Caco-2 (cell line): ENCODE data around the gene NEURL2. TPM values are rescaled to one million over a fixed set of nuclear protein-coding genes. Genes with fewer than 3 reads are reported as not detected.
"Not testable (repeated sequence)": the region's sequence is repeated elsewhere in the genome, so short reads cannot be mapped to it uniquely, and the experiment has no call there.

Experiments
- BruUV-seq: library from RNA; stranded (reverse); fragments of 400-500 nt; replicated peaks from 2 replicates; lab custom pipeline; 2021; lab: Mats Ljungman, UMichigan
- CTCF ChIA-PET: fragments of 300-600 bp; sonication (Branson Sonifier 250); formaldehyde crosslinking; loops from one replicate; lab custom pipeline; 2022; ENCODE audit warnings: antibody characterized with exemption; lab: Charles Lee
- POLR2A ChIA-PET: fragments of 300-600 bp; sonication (Branson Sonifier 250); formaldehyde crosslinking; loops from one replicate; lab custom pipeline; 2022; ENCODE audit warnings: antibody characterized with exemption; lab: Charles Lee
- DNase-seq, 2 experiments: peaks; one replicate each; pipeline versions ENCODE4 v3.0.0 to v3.0.0-alpha.2; 2020 to 2022
- H3K27me3 ChIP-seq: replicated peaks from 2 replicates; pipeline ENCODE4 v1.6.0; 2011; ENCODE audit warnings: low read length; ENCODE audit not compliant: control insufficient read depth, insufficient read depth
- H3K36me3 ChIP-seq: 2 replicates; pipeline ENCODE4 v1.5.1; 2011; ENCODE audit warnings: low read length; ENCODE audit not compliant: control insufficient read depth, insufficient read depth
- H3K4me1 ChIP-seq: fragments of 250-450 bp; sonication (Bioruptor Pico); 2 replicates; pipeline ENCODE4 v1.5.1; 2020; ENCODE audit warnings: mild to moderate bottlenecking
- H3K4me3 ChIP-seq: 2 replicates; pipeline ENCODE4 v1.5.1; 2011; ENCODE audit warnings: low read depth, mild to moderate bottlenecking, control low read depth, low read length
- H3K9me3 ChIP-seq: fragments of 250-450 bp; sonication (Bioruptor Pico); 2 replicates; pipeline ENCODE4 v1.5.1; 2020; ENCODE audit warnings: mild to moderate bottlenecking, moderate library complexity
- H3K27ac Mint-ChIP-seq: one replicate; pipeline ENCODE4 v1.8.0; 2022; ENCODE audit warnings: mixed read lengths; ENCODE audit not compliant: unreplicated experiment
- H3K27me3 Mint-ChIP-seq: one replicate; pipeline ENCODE4 v1.8.0; 2022; ENCODE audit warnings: mixed read lengths; ENCODE audit not compliant: insufficient read depth, unreplicated experiment
- H3K36me3 Mint-ChIP-seq: one replicate; pipeline ENCODE4 v1.8.0; 2022; ENCODE audit warnings: mild to moderate bottlenecking, mixed read lengths; ENCODE audit not compliant: insufficient read depth, unreplicated experiment
- H3K4me1 Mint-ChIP-seq: one replicate; pipeline ENCODE4 v1.8.0; 2022; ENCODE audit warnings: low read depth, mixed read lengths; ENCODE audit not compliant: unreplicated experiment
- H3K4me3 Mint-ChIP-seq: one replicate; pipeline ENCODE4 v1.8.0; 2022; ENCODE audit warnings: mild to moderate bottlenecking, moderate library complexity, mixed read lengths; ENCODE audit not compliant: unreplicated experiment
- H3K9me3 Mint-ChIP-seq: one replicate; pipeline ENCODE4 v1.8.0; 2022; ENCODE audit warnings: mixed read lengths; ENCODE audit not compliant: unreplicated experiment
- CTCF ChIP-seq, 2 experiments: fragments of 200-600 bp in 1 of 2; IDR thresholded peaks; 1 replicate in 1 of 2; 2 replicates in 1 of 2; pipeline versions ENCODE4 v1.5.1 to v1.8.0; 2011 to 2022; ENCODE audit warnings: antibody characterized with exemption in 1 of 2, control low read depth in 1 of 2, inconsistent platforms in 1 of 2, low read depth in 1 of 2, low read length in 1 of 2, mild to moderate bottlenecking in 1 of 2, moderate library complexity in 1 of 2; ENCODE audit not compliant: insufficient read depth in 1 of 2, severe bottlenecking in 1 of 2, unreplicated experiment in 1 of 2
- intact Hi-C: fragments of 100-400 bp; cut with micrococcal nuclease; formaldehyde crosslinking; loops from one replicate; pipeline ENCODE4 v1.10.0; 2022; ENCODE audit not compliant: unreplicated experiment
- total RNA-seq: library from RNA; stranded (reverse); gene quantifications from 2 replicates; pipeline ENCODE4 v1.2.3, GENCODE V29; 2022

NEURL2 gene
- total RNA-seq, 1 experiment from 2014 or later: 12.6 TPM

GRCh38 chr20:45934046-45934585, 43.1 kb upstream of the NEURL2 start:
- peak in 1 of 2 experiments; percentile 78 for DNase-seq
- BruUV-seq: TSS peak; percentile 73
- intact Hi-C loops: loop anchor here (2.0 kb wide), 1 partner anchor 21 kb away; the partner anchor contains the start of gene PLTP

GRCh38 chr20:45933266-45934045, 42.4 kb upstream of the NEURL2 start:
- Histone ChIP-seq H3K4me1 (peaks cover 26% of the 10 kb centered on the region), H3K36me3 (peaks cover 9% of the 10 kb centered on the region), H3K9me3 (no peaks in the 10 kb centered on the region), H3K4me3 (peak overlapping the region; percentile 95), H3K27me3 (no peaks in the 10 kb centered on the region)
- BruUV-seq: no TSS peak
- Mint-ChIP-seq H3K4me1 (peaks cover 13% of the 10 kb centered on the region), H3K36me3 (peaks cover 58% of the 10 kb centered on the region), H3K9me3 (no peaks in the 10 kb centered on the region), H3K27ac (peak overlapping the region; percentile 99), H3K27me3 (no peaks in the 10 kb centered on the region), H3K4me3 (peak overlapping the region; percentile 100)
- intact Hi-C loops: loop anchor here (1.0 to 2.0 kb wide), 2 partner anchors 21 to 30 kb away; partner anchors contain the start of gene PLTP
- peak; percentile 93 to 95 for DNase-seq
- POLR2A ChIA-PET: interaction anchor here (0.8 to 2.6 kb wide), 9 partner anchors 11 to 77 kb away, joined by 3 to 53 read pairs (median 9); partner anchors contain the start of genes CTSA, NEURL2 and ZSWIM1
- CTCF ChIA-PET: interaction anchor here (0.5 to 4.5 kb wide), 16 partner anchors 9 to 527 kb away, joined by 3 to 63 read pairs (median 4); partner anchors contain the start of genes CTSA, NEURL2, WFDC10A and ZNF335
- peak; percentile 55 to 71 for TF ChIP-seq CTCF (IDR thresholded peaks at IDR 0.05; ENCODE audit: insufficient read depth in 1 of 2, low read depth in 1 of 2, low read length in 1 of 2, severe bottlenecking in 1 of 2, unreplicated experiment in 1 of 2)

More at GRCh38 chr20:45934046-45934585, 43.1 kb upstream of the NEURL2 start:
- Mint-ChIP-seq H3K4me1 (peaks cover 13% of the 10 kb centered on the region), H3K27me3 (no peaks in the 10 kb centered on the region), H3K36me3 (peaks cover 65% of the 10 kb centered on the region), H3K9me3 (no peaks in the 10 kb centered on the region), H3K4me3 (peak overlapping the region; percentile 100), H3K27ac (peak overlapping the region; percentile 99)
- peaks cover 10% of the 10 kb centered on the region for H3K36me3 ChIP-seq
- CTCF ChIA-PET: interaction anchor here (0.5 to 4.5 kb wide), 20 partner anchors 10 to 571 kb away, joined by 3 to 63 read pairs (median 4); partner anchors contain the start of genes CTSA, NEURL2, SYS1 and ZNF335
- no peaks in the 10 kb centered on the region for H3K27me3 ChIP-seq
- POLR2A ChIA-PET: interaction anchor here (0.6 to 2.6 kb wide), 17 partner anchors 8 to 129 kb away, joined by 3 to 53 read pairs (median 9); partner anchors contain the start of genes ACOT8, CTSA, NEURL2 and PLTP
- H3K9me3 ChIP-seq: no peaks in the 10 kb centered on the region
- TF ChIP-seq CTCF (IDR thresholded peaks at IDR 0.05; ENCODE audit: insufficient read depth in 1 of 2, low read depth in 1 of 2, low read length in 1 of 2, severe bottlenecking in 1 of 2, unreplicated experiment in 1 of 2): no peak
- H3K4me3 ChIP-seq: peak overlapping the region; percentile 95
- H3K4me1 ChIP-seq: peaks cover 26% of the 10 kb centered on the region

GRCh38 chr20:45931680-45932079, 40.7 kb upstream of the NEURL2 start:
- BruUV-seq, DNase-seq, H3K4me3 ChIP-seq, intact Hi-C loops, H3K9me3 Mint-ChIP-seq, H3K9me3 ChIP-seq, H3K27me3 ChIP-seq, H3K36me3 ChIP-seq, H3K27me3 Mint-ChIP-seq: not testable (repeated sequence)
- Mint-ChIP-seq H3K36me3 (peaks cover 40% of the 10 kb centered on the region), H3K4me3 (peak overlapping the region; percentile 100), H3K27ac (peak overlapping the region; percentile 77), H3K4me1 (peaks cover 21% of the 10 kb centered on the region)
- H3K4me1 ChIP-seq: peaks cover 41% of the 10 kb centered on the region
- POLR2A ChIA-PET: interaction anchor here (1.0 kb wide), 1 partner anchor 51 kb away, joined by 9 read pairs; the partner anchor contains the start of gene ZSWIM1
- CTCF ChIA-PET: interaction anchor here (0.6 to 4.5 kb wide), 2 partner anchors 35 to 41 kb away, joined by 9 to 49 read pairs; partner anchors contain the start of genes CTSA and NEURL2
